ENCODE measurements around the gene HSP90AB1. TPM values are rescaled to one million over a fixed set of nuclear protein-coding genes. Genes with fewer than 3 reads are reported as not detected.

The HSP90AB1 gene
- total and polyA plus RNA-seq, 2 of the 8 experiments (the other 6 are each of a cell fraction or from before 2014, with no cell fraction given): 1,564 to 2,297 TPM

- H3K36me3 ChIP-seq (ENCODE audit: control insufficient read depth in 2 of 4, insufficient read depth in 4 of 4, low read length in 3 of 4): peaks cover 0 to 9% (median 0%) of the 10 kb centered on the region in 4 experiments; a peak in 3 of 8 replicates
- DNase-seq (ENCODE audit: low read depth in 1 of 2, low spot score in 2 of 2): peak in 1 of 2 experiments; percentile 74
- peak within 1 kb of the TSS; percentile 29; the same call in 1 of the 2 replicates for H2BK20ac ChIP-seq (ENCODE audit: low read length)
- no peak within 1 kb of the TSS for H2BK120ac ChIP-seq (replicated peaks; ENCODE audit: low read depth, low read length)
- TF ChIP-seq SIRT6 (IDR thresholded peaks at IDR 0.05; ENCODE audit: low read length): no peak
- TF ChIP-seq FOSL1 (IDR thresholded peaks at IDR 0.05; ENCODE audit: insufficient read depth, low read depth, low read length): no peak
- TF ChIP-seq KDM1A (IDR thresholded peaks at IDR 0.05; ENCODE audit: borderline replicate concordance, low read length): 0 out of 2 replicates have a peak, but pooled peaks have one; percentile 41
- 0 out of 2 replicates have a peak, but pooled peaks have one; percentile 4 for TF ChIP-seq RBBP5 (IDR thresholded peaks at IDR 0.05; ENCODE audit: borderline replicate concordance, low read depth, low read length)
- no peak for TF ChIP-seq CBX5 (IDR thresholded peaks at IDR 0.05; ENCODE audit: low read depth, low read length)
- H3K23me2 ChIP-seq (ENCODE audit: low read depth, low read length): peaks cover 8% of the 10 kb centered on the region; the same call in 1 of the 2 replicates
- H2BK15ac ChIP-seq (ENCODE audit: low read length): no peak within 1 kb of the TSS
- peaks cover 12 to 33% (median 14%) of the 10 kb centered on the region in 4 experiments for H3K4me1 ChIP-seq (replicated peaks in 1 of 4; ENCODE audit: control insufficient read depth in 3 of 4, insufficient read depth in 4 of 4, low read length in 3 of 4)
- POLR2A ChIA-PET (ENCODE audit: partially characterized antibody): interaction anchor here (1.3 to 12.0 kb wide), 10 partner anchors 8 to 69 kb away, joined by 3 to 138 read pairs (median 11); partner anchors contain the start of genes AARS2, HSP90AB1 and SLC35B2
- no peak within 1 kb of the TSS for H3K9ac ChIP-seq (replicated peaks in 1 of 4; ENCODE audit: extremely low read depth in 1 of 4, low read depth in 3 of 4, low read length in 3 of 4)
- H4K20me1 ChIP-seq (replicated peaks in 1 of 2; ENCODE audit: control insufficient read depth in 1 of 2, insufficient read depth in 2 of 2, low read length in 2 of 2): peaks cover 0 to under 1% of the 10 kb centered on the region in 2 experiments
- H3K79me2 ChIP-seq (ENCODE audit: control insufficient read depth in 1 of 2, insufficient read depth in 2 of 2, low read length in 2 of 2): no peaks in the 10 kb centered on the region
- H2BK12ac ChIP-seq (ENCODE audit: low read depth, low read length): no peak within 1 kb of the TSS; the same call in 1 of the 2 replicates
- no peak within 1 kb of the TSS for H3K27ac ChIP-seq (ENCODE audit: low read depth, low read length)
- 25% methylated on average over 6 of the region's 29 CpGs; no CpG with 5 or more reads in 1 of the 2 experiments for WGBS, 2 experiments (ENCODE audit: extremely low coverage in 1 of 2, insufficient coverage in 1 of 2, insufficient read length in 1 of 2, insufficient replicate concordance in 2 of 2, low coverage in 1 of 2, low lambda C conversion rate in 2 of 2, missing lambda C conversion rate in 1 of 2)
- H2BK5ac ChIP-seq (ENCODE audit: low read depth, low read length): peak within 1 kb of the TSS; percentile 4; the same call in 1 of the 2 replicates
- H2AK5ac ChIP-seq (ENCODE audit: low read depth, low read length): no peak within 1 kb of the TSS
- H3K14ac ChIP-seq (ENCODE audit: insufficient read length): no peak within 1 kb of the TSS
- H3K23ac ChIP-seq (ENCODE audit: insufficient read length): no peak within 1 kb of the TSS
- peak within 1 kb of the TSS; percentile 79; the same call in 1 of the 2 replicates for H3K18ac ChIP-seq (ENCODE audit: extremely low read depth, low read length)
- H4K91ac ChIP-seq (replicated peaks; ENCODE audit: insufficient read length, low read length): no peak within 1 kb of the TSS
- peaks cover 0 to 3% (median 0%) of the 10 kb centered on the region in 4 experiments; a peak in 2 of 7 replicates for H3K27me3 ChIP-seq (replicated peaks in 1 of 4; ENCODE audit: control insufficient read depth in 3 of 4, extremely low read depth in 1 of 4, insufficient read depth in 3 of 4, low read length in 3 of 4)
- H3K9me3 ChIP-seq (ENCODE audit: insufficient read depth in 2 of 2, low read depth in 1 of 2, low read length in 1 of 2): no peaks in the 10 kb centered on the region
- H3K4me2 ChIP-seq (ENCODE audit: insufficient read depth in 1 of 2, low read depth in 2 of 2, low read length in 2 of 2): peak within 1 kb of the TSS; percentile 74 to 82
- FAIRE-seq: no peak
- H3K56ac ChIP-seq (replicated peaks; ENCODE audit: insufficient read length, low read depth, low read length): no peak within 1 kb of the TSS
- H4K8ac ChIP-seq (ENCODE audit: extremely low read depth, insufficient read depth, low read length): peak within 1 kb of the TSS; percentile 26; the same call in 1 of the 2 replicates
- no peak within 1 kb of the TSS for H4K5ac ChIP-seq (ENCODE audit: insufficient read length, low read depth, low read length)
- no peak within 1 kb of the TSS for H3K4ac ChIP-seq (replicated peaks; ENCODE audit: insufficient read length, low read depth, low read length)
- peak within 1 kb of the TSS; percentile 36 to 60 (median 52) for H3K4me3 ChIP-seq (ENCODE audit: extremely low read depth in 1 of 4, insufficient read depth in 2 of 4, low read depth in 3 of 4, low read length in 4 of 4)
- no peaks in the 10 kb centered on the region; the same call in 1 of the 2 replicates for H3K79me1 ChIP-seq (ENCODE audit: low read depth, low read length)
- CTCF ChIA-PET (ENCODE audit: partially characterized antibody): interaction anchor here (0.6 to 19.0 kb wide), 8 partner anchors 9 to 812 kb away, joined by 3 to 330 read pairs (median 30); partner anchors contain the start of genes AARS2 and SLC35B2
- peak within 1 kb of the TSS; percentile 34; the same call in 1 of the 2 replicates for H2AFZ ChIP-seq (ENCODE audit: low read length)
These were observed 23.1 kb downstream of the HSP90AB1 start, which contains the start of gene TMEM151B for GRCh38 chr6:44269921-44270525. TMEM151B (plus strand) TSS chr6:44270450; CDS start chr6:44270743, 293 bp downstream.
